Testis (tissue), 3 donors: ENCODE results near the gene EWSR1. TPM values are rescaled to one million over a fixed set of nuclear protein-coding genes. Genes with fewer than 3 reads are reported as not detected.

Source experiments
- DNase-seq: peaks from one replicate; pipeline ENCODE4 v3.0.0-alpha.2; 2019
- H3K27ac ChIP-seq, 2 donors: fragments of 200-600 bp; sonication (generic); one replicate each; pipeline ENCODE4 v1.5.1; 2019
- H3K27me3 ChIP-seq: fragments of 200-600 bp; sonication (generic); one replicate; pipeline ENCODE4 v1.5.1; 2019
- H3K36me3 ChIP-seq: fragments of 200-600 bp; sonication (generic); one replicate; pipeline ENCODE4 v1.5.1; 2017; ENCODE audit warnings: low read depth; ENCODE audit errors: missing control alignments
- H3K4me1 ChIP-seq: fragments of 200-600 bp; sonication (generic); one replicate; pipeline ENCODE4 v1.5.1; 2019
- H3K4me3 ChIP-seq, 2 donors: fragments of 200-600 bp; sonication (generic); one replicate each; pipeline ENCODE4 v1.5.1; 2017 to 2019
- H3K9me3 ChIP-seq: fragments of 200-600 bp; sonication (generic); one replicate; pipeline ENCODE4 v1.5.1; 2017
- POLR2A ChIP-seq: fragments of 450-650 bp; IDR thresholded peaks from one replicate; pipeline ENCODE4 v1.6.1; 2017; ENCODE audit warnings: antibody characterized with exemption, mild to moderate bottlenecking, moderate library complexity
- WGBS, 2 donors: methylation state at CpG; one replicate each; pipeline ENCODE4 v1.1.5; 2018; 5-methylcytosine and 5-hydroxymethylcytosine counted together
- intact Hi-C: fragments of 100-400 bp; cut with DNase I; formaldehyde crosslinking; loops from one replicate; pipeline ENCODE4 v1.15.1; 2023; ENCODE audit warnings: low total_unique reads
- polyA plus RNA-seq: library from polyadenylated mRNA; stranded (reverse); fragments of 350-450 nt; fragmentation: Illumina TruSeq; extraction: RNeasy Lipid Tissue Mini Kit (QIAGEN cat#74804); gene quantifications from one replicate; pipeline ENCODE4 v1.2.3, GENCODE V29; 2014; ENCODE audit warnings: low read depth, low replicate concordance; ENCODE audit not compliant: insufficient read depth
- total RNA-seq, 2 donors: library from RNA; depleted of rRNA; stranded (reverse); fragments of >200 nt; gene quantifications; one replicate each; pipeline ENCODE4 v1.2.3, GENCODE V29; 2016
- TF ChIP-seq, protein P1 (sequence below), 3 experiments: fragments of 450-650 bp in 2 of 3; fragments of 200-600 bp in 1 of 3; sonication (generic) in 1 of 3; IDR thresholded peaks; one replicate each; pipeline ENCODE4 v1.5.1; 2016 to 2019; ENCODE audit warnings: antibody characterized with exemption in 3 of 3, mild to moderate bottlenecking in 2 of 3, moderate library complexity in 1 of 3

The EWSR1 gene
- total and polyA plus RNA-seq, 3 donors from 2014 or later: 286 to 451 (median 336) TPM

DNA sequence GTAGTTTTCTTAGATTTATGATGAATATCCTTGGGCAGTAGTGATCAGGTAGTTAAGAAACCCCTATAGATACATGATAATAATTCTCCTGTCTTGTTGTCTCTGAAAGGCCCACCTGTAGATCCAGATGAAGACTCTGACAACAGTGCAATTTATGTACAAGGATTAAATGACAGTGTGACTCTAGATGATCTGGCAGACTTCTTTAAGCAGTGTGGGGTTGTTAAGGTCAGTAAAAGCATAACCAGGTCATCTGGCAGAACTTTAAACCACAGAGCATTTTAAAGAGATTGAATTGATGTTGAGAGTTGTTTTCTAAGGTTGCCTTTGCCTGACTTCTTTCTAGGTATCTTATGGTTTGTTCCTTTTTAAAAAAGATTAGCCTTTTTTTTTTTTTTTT is 24.3 kb downstream of the EWSR1 start:
- Histone ChIP-seq H3K36me3 (no peaks in the 10 kb centered on the region), H3K27ac (no peak overlapping the region), H3K9me3 (no peaks in the 10 kb centered on the region), H3K4me3 (no peak overlapping the region), H3K27me3 (no peaks in the 10 kb centered on the region), H3K4me1 (no peaks in the 10 kb centered on the region)
- TF ChIP-seq, protein P1, sequence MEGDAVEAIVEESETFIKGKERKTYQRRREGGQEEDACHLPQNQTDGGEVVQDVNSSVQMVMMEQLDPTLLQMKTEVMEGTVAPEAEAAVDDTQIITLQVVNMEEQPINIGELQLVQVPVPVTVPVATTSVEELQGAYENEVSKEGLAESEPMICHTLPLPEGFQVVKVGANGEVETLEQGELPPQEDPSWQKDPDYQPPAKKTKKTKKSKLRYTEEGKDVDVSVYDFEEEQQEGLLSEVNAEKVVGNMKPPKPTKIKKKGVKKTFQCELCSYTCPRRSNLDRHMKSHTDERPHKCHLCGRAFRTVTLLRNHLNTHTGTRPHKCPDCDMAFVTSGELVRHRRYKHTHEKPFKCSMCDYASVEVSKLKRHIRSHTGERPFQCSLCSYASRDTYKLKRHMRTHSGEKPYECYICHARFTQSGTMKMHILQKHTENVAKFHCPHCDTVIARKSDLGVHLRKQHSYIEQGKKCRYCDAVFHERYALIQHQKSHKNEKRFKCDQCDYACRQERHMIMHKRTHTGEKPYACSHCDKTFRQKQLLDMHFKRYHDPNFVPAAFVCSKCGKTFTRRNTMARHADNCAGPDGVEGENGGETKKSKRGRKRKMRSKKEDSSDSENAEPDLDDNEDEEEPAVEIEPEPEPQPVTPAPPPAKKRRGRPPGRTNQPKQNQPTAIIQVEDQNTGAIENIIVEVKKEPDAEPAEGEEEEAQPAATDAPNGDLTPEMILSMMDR (IDR thresholded peaks at IDR 0.05): no peak
- TF ChIP-seq POLR2A: no peak
- intact Hi-C loops: no loop called here
- no peak for DNase-seq

DNA sequence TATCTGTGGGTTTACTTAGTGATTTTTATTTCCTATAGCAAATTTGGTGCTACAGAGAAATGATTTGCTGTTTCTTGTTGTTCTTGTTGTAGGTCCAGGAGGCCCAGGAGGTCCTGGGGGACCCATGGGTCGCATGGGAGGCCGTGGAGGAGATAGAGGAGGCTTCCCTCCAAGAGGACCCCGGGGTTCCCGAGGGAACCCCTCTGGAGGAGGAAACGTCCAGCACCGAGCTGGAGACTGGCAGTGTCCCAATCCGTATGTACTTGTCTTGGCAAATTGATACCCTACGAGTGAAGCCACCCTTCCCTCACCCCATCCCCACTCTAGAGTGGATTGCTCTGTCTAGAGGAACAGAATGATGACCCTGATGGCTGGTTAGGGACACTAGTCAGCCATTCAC is 30.6 kb downstream of the EWSR1 start:
- peaks cover 5% of the 10 kb centered on the region for H3K4me1 ChIP-seq
- H3K27ac ChIP-seq: no peak overlapping the region
- no peaks in the 10 kb centered on the region for H3K27me3 ChIP-seq
- H3K36me3 ChIP-seq: no peaks in the 10 kb centered on the region
- DNase-seq: no peak
- TF ChIP-seq, protein P1 (IDR thresholded peaks at IDR 0.05): no peak
- TF ChIP-seq POLR2A: no peak
- H3K9me3 ChIP-seq: no peaks in the 10 kb centered on the region
- intact Hi-C loops: no loop called here
- 69 to 77% methylated on average over 8 of the region's 8 CpGs for WGBS, 2 donors
- H3K4me3 ChIP-seq: no peak overlapping the region

DNA sequence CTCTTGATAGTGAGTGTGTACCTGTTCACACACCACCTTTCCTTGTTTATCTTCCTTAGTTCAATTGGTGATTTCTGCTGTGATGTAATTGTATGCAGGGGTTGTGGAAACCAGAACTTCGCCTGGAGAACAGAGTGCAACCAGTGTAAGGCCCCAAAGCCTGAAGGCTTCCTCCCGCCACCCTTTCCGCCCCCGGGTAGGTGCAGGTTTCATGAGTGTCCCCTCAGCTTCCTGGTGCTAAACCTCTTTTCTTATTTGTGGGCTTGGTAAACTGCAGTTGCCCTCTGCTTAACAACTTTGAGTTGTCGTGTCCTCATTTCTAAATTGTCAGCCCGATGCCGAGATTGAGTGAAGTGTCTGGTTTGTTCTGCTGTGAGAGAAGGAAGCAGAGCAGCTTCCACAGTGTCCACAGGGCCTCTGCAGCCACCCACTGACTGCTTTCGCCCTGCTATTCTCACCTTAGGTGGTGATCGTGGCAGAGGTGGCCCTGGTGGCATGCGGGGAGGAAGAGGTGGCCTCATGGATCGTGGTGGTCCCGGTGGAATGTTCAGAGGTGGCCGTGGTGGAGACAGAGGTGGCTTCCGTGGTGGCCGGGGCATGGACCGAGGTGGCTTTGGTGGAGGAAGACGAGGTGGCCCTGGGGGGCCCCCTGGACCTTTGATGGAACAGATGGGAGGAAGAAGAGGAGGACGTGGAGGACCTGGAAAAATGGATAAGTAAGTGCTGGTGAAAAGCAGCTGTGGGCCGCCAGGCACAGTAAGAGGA is 31.2 kb downstream of the EWSR1 start:
- intact Hi-C loops: no loop called here
- TF ChIP-seq, protein P1 (IDR thresholded peaks at IDR 0.05): no peak
- no peak for TF ChIP-seq POLR2A
- Histone ChIP-seq H3K27me3 (no peaks in the 10 kb centered on the region), H3K4me1 (peaks cover 5% of the 10 kb centered on the region), H3K9me3 (no peaks in the 10 kb centered on the region), H3K4me3 (no peak overlapping the region), H3K36me3 (no peaks in the 10 kb centered on the region), H3K27ac (no peak overlapping the region)
- DNase-seq: no peak
- WGBS, 2 donors: 85 to 86% methylated on average over 19 of the region's 19 CpGs

DNA sequence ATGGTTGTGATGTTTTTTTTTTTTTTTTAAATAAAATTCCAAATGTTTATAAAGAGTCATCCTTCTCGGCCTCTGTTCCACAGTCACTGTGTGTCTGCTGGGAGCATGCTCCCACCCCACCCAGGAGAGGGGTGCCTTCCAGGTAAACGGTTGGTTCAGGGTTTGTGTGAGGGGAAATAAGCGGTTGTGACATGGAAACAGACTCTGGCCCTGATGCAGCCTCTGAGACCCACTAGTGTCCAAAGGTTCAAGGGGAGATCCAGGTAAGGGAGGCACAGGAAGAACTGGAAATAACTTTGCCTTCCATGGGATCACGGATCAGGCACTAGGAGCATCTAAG is 32.4 kb downstream of the EWSR1 start:
- Histone ChIP-seq H3K36me3 (no peaks in the 10 kb centered on the region), H3K4me1 (peaks cover 5% of the 10 kb centered on the region), H3K27ac (no peak overlapping the region), H3K27me3 (no peaks in the 10 kb centered on the region), H3K4me3 (no peak overlapping the region), H3K9me3 (no peaks in the 10 kb centered on the region)
- no peak for DNase-seq
- intact Hi-C loops: no loop called here
- 61 to 62% methylated on average over 4 of the region's 4 CpGs for WGBS, 2 donors
- TF ChIP-seq, protein P1 (IDR thresholded peaks at IDR 0.05): no peak
- TF ChIP-seq POLR2A: no peak
